HG02571 (cell line): ENCODE measurements around the gene FHIT.

Experiments
- ATAC-seq: cut with Tn5 transposase; IDR thresholded peaks from one replicate; pipeline ENCODE4 v1.9.1; 2021; ENCODE audit warnings: mild to moderate bottlenecking, moderate library complexity; ENCODE audit not compliant: unreplicated experiment

The FHIT gene

GRCh38 chr3:60523536-60523935 lies 727.7 kb downstream of the FHIT start:
- no peak for ATAC-seq

- no peak for ATAC-seq
Measured at GRCh38 chr3:60517134-60517533, 734.1 kb downstream of the FHIT start.

GRCh38 chr3:60514866-60515265 lies 736.4 kb downstream of the FHIT start:
- no peak for ATAC-seq

DNA sequence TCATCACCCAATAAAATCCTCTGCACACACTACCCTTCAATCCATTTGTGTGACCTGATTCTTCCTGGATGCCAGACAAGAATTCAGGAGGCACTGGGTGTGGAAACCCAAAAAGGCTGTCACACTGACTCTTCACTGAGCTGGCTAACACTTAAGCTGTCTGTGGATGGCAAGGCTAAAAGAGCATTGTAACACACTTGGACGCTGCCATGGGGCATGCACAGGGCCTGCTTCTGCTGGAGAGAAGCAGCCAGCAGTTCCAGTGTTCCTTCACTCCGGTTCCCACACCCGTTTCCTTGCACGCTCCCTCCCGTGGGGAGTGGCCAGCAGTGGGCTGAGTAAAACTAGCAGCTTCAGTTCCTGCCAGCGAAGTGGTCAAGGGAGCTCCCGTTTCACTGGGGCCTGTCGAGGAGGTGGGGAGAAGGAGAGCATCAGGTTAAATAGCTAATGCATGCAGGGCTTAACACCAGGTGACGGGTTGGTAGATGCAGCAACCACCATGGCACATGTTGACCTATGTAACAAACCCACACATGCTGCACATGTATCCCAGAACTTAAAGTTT lies 737.1 kb downstream of the FHIT start:
- no peak for ATAC-seq

DNA sequence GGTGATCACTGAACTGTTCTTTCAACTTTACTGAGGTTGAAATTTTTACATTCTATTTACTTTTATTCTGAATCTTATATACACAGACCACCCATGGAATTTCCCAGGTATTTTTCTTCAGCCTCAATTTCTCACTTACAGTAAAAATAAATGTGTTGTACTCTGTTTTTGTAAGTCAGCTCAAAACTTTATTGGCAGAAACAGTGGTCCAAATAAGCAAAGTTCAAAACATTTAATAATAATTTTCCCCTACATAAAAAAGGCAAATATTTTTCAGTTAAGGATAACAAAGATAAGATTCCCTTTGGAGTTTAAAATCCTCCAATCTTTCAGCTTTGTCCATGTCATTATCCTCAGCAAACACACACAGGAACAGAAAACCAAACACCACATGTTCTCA lies 738.0 kb downstream of the FHIT start:
- ATAC-seq, result no peak

- ATAC-seq, result no peak
Measured at GRCh38 chr3:60512506-60512905, 738.7 kb downstream of the FHIT start.

- ATAC-seq, result no peak
Measured at GRCh38 chr3:60509471-60509870, 741.8 kb downstream of the FHIT start.

- no peak for ATAC-seq
Measured at GRCh38 chr3:60504827-60505457, 746.3 kb downstream of the FHIT start.

DNA sequence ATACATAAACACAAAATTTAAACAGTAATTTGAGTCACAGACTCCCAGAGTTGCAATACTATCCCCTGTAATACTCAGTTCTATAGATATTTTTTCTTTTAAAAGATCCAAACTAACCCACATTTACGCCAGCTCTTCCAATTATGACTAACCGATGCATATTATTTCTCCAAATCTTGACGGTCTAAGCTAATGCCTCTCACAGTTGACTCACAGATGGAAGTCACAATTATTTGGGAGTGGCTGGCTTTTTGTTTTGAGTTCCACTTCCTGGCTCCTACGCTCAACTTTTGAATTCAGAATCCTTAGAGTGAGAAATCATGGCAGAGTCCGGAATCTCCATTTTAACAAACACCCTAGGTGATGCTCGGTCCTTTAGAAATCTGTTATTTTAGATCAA lies 749.9 kb downstream of the FHIT start:
- ATAC-seq, result no peak

GRCh38 chr3:60497902-60498301 lies 753.4 kb downstream of the FHIT start:
- no peak for ATAC-seq

GRCh38 chr3:60490992-60491391 lies 760.3 kb downstream of the FHIT start:
- no peak for ATAC-seq

- no peak for ATAC-seq
Measured at GRCh38 chr3:60475096-60475495, 776.2 kb downstream of the FHIT start.

- no peak for ATAC-seq
Measured at GRCh38 chr3:60469481-60469880, 781.8 kb downstream of the FHIT start.

DNA sequence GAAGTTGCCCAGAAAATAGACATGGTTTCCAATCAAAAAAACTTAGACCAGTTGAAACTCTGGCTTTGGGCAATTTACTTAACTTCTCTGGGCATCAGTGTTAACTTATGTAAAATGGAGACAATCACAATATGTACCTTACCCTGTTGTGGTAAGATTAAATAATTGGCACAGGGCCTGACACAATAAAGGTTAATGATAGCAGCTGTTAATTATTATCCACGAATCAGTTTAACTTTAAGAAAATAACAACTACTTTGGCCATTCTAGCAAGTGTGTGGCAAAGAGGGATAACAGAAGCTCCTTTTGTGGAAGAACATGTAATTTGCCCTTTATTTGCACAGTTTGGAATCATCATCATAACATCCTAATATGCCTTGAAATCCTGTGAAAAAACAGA lies 787.6 kb downstream of the FHIT start:
- no peak for ATAC-seq

DNA sequence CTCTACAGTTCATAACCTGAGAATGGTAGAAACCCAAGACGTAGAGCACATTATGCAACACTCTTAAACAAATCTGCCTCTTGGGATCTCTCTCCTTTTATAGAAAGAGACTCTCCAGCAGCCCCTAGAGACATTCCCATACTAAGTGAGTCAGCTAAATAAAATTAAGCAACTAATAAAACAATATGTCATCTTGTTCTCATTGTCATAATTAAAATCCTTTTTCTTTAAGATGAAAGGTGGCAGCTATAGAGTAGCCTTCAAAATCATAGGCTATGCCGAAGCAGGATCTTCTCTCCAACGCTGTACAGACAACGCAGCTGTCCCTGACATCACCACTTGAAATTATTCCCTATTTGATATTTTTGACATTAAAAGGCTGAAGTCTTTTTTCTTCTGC lies 790.0 kb downstream of the FHIT start:
- ATAC-seq, result no peak

GRCh38 chr3:60456180-60456579 lies 795.1 kb downstream of the FHIT start:
- no peak for ATAC-seq

- no peak for ATAC-seq
Measured at GRCh38 chr3:60453326-60453725, 797.9 kb downstream of the FHIT start.

DNA sequence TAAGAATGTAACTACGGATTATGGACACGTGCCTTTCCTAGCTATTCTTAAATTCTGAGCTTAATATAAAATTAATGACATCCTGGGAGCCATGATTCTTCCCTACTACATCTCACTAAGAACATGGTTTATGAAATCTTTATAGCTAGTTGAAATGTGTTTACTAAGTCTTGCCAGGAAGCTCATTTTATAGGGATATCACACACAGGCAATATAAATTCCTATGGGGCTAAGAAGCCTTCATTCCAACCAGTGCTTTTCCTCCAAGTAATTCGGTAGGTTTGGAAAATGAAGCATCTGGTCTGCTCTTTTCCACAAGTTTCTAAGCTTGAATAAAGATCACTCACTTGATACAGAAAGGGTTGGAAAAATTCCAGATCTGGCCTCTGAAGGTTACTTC lies 802.6 kb downstream of the FHIT start:
- ATAC-seq, result no peak

GRCh38 chr3:60445446-60445845 lies 805.8 kb downstream of the FHIT start:
- ATAC-seq, result no peak

DNA sequence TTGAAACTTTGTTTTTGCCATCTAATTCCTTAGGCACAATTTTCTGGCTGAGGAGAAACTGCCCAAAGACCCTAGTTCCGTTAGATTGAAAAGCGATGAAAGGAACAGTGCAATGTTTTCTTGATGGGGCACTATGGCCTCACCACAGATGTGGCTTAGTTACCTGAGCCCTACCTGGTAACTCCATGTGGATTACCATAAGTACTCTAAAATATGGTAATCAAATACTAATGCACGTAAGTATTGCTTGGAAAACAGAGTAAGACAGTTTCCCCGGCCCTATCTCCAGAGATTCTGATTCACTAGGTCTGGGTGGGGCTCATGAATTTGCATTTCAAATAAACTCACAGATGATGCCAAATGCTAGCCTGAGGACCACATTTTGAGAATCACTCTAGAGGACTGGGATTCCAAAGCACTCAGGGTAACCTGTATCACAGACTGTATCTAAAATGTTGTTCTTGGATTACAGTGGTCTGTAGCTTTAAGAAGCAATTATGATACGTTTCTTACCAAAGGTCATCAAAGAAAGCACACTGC lies 806.3 kb downstream of the FHIT start:
- ATAC-seq, result no peak

DNA sequence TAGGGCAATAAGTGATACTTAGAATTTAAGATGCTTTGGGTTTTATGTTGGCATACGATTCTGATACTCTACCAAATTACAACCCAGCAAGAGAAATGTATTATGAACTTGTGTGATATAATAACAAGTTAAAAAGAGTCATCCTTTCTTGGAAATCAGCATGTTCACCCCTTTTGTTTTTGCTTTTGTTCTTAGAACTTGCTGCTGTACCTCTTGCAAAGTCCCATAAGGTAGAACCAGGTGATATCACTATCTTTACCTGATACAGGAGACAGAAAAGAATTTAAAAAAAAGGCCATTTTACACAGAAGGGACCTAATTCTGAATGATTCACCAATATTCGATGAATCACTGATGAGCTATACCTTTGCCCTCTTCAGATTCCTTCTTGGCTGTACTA lies 810.4 kb downstream of the FHIT start:
- ATAC-seq, result no peak

DNA sequence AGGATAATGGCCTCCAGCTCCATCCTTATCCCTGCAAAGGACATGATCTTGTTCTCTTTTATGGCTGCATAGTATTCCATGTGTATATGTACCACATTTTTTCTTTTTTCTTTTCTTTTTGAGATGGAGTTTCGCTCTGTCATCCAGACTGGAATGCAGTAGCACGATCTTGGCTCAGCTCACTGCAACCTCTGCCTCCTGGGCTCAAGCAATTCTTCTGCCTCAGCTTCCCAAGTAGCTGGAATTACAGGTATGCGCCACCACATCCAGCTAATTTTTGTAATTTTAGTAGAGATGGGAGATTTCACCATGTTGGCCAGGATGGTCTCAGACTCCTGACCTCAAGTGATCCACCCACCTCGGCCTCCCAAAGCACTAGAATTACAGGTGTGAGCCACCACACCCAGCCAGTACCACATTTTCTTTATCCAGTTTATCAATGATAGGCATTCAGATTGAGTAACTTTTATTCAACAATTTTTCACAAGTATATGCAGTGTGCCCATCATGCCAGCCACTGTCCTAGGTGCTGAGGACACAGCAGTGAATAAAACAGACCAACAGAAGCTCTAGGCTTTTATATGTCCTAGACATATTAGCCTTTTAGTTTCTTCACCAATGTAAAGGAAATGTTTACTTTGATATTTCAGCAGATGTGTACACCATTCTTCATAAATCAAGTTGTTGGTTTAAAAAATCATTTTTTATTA lies 815.2 kb downstream of the FHIT start:
- no peak for ATAC-seq
